GM19397 (cell line): Measurements from ENCODE around the gene SPATA20.

Experiments
- ATAC-seq: cut with Tn5 transposase; IDR thresholded peaks from one replicate; pipeline ENCODE4 v1.9.1; 2021; ENCODE audit warnings: mild to moderate bottlenecking, moderate library complexity; ENCODE audit not compliant: unreplicated experiment

The SPATA20 gene

DNA sequence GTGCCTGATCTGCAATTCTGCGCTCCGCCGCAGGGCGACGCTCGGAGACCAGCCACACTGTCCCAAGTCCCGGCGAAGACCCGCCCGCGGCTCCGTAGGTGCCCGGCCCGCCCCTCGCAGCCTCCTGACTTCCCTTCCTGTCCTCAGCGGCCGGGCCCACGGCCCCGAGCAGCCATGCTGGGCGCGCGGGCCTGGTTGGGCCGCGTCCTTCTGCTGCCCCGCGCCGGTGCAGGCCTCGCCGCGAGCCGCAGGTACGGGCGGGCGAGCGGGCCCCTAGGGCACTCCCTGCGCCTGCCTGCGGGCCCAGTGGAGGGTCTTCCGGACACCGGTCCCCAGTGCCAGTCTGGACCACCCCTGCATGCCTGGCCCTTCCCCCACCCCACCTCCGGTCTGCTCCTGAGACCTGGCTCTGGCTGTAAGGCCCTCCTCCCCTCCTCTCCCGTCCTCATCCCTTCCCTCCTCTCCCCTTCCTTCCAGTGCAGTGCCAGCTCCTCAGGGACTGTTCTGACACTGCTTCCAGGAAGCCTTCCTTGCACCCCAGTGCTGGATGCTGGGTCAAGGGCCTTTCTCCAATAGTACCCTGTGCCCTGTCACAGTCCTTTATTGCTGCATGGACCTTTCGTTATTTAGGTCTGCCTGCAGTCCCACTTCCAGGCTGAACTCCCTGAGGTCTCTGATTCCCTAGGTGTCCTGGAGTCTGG is at the start of gene SPATA20:
Gene SPATA20, plus strand, starts transcription at position 140 of the 701 bp plus-strand sequence. Its CDS starts 35 bp downstream, at position 175.
- peak; percentile 69 for ATAC-seq

DNA sequence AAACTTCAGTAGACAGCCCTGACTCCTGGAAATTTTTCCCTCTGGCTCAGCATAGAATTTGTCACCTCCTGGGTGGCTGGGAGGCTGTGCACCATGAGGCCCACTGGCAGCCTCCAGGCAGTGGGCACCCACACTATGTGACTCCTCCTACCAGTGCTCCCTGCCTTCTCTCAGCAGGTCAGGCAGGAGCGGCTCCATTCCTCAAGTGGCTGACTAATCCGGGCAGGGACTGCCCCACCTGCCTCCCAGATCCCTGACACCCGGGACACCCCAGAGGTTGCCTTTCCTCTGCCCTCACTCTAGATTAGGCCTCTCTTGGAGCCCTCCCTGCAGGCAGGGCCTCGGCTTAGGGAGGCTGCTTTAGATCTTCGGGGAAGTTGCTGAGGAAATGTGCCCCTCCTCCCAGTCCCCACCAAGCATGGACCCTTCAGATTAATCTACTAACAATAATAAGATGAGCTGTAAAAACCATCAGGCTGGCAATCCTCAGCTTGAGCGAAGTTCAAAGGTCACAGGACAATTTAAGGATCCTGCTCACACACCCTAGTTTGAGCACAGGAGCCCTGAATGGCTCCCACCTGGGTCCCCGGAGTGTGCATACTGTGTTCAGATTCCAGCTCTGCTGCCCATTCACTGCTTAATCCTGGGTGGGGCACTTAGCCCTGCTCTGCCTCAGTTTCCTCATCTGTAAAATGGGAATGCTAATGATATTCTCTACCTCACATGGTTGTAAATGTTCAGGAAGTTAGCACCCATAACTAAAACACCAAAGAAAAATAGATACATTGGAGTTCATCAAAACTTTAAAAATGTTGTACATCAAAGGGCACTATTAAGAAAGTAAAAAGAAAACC is 48.7 kb upstream of the SPATA20 start:
- no peak for ATAC-seq

DNA sequence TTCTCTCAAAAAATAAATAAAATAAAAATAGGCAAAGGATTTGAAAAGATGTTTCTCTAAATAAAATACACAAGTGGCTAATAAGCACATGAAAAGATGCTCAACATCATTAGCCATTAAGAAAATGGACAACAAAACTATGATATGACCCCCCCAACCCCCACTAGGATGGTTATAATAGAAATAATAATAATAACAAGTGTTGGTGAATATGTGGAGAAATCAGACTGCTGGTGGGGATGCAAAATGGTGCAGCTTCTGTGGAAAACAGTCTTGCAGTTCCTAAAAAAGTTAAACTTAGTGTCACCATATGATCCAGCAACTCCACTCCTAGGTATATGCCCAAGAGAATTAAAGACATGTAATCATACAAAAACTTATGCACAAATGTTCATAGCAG is 47.7 kb upstream of the SPATA20 start:
- no peak for ATAC-seq

DNA sequence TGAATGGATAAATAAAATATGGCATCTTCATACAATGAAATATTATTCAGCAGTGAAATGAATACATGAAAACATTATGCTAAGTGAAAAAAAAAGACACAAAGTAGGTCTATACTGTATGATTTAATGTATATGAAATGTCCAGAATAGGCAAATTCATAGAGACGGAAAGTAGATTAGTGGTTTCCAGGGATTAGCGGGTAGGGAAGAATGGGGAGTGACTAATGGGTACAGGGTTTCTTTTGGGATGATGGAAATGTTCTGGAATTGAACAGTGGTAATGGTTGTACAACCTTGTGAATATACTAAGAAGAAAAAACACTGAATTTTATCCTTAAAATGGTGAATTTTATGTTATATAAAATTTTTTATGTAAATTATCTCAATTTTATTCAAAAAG is 47.3 kb upstream of the SPATA20 start:
- ATAC-seq: no peak

DNA sequence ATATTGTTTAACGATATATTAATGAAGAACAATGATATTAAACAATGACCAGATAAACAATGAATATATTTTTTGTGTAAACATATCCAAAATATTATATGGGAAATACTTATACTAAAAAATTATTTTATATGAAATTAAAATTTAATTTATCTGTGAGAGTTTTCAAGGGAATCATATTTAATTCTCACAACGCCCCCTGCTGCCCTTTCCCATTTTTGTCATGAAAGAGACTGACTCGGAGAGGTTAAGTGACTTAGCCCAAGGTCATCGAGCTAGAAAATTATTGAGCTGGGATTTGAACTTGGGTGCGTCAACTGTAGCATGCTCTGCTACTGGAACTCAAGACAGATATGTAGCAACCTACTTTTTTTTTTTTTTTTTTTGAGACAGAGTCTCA is 45.9 kb upstream of the SPATA20 start:
- no peak for ATAC-seq

DNA sequence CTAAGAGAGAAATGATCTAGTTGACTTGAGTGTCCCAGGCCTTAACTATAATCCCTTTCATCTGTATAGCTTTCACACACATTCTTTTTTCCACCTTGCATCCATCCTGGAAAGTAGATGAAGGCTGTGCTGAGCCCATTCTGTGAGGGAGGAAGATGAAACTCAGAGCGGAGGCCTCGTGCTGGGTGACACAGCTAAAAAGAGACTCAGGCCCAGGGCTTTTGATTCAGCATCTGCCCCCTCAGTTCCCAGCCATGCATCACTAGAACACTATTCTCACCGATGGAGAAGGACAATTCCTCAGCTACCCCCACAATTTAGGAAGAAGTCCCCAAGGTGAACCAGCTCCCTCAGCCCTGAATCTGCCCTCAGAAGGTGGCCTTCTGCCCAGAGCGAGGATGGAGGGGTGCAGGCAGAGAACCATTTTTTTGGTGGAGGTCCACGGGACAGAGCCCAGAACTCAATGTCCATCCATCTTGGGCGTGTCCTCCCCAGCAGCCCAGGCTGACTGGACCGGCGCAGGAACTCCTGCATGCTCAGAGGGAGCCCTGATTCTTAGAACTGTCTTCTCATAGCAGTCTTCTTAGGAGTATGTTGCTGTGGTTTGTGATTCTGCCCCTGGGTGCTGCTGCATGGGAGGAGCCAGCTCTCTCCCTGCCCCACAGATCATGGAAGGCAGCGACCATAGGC is 44.5 kb upstream of the SPATA20 start:
- no peak for ATAC-seq

DNA sequence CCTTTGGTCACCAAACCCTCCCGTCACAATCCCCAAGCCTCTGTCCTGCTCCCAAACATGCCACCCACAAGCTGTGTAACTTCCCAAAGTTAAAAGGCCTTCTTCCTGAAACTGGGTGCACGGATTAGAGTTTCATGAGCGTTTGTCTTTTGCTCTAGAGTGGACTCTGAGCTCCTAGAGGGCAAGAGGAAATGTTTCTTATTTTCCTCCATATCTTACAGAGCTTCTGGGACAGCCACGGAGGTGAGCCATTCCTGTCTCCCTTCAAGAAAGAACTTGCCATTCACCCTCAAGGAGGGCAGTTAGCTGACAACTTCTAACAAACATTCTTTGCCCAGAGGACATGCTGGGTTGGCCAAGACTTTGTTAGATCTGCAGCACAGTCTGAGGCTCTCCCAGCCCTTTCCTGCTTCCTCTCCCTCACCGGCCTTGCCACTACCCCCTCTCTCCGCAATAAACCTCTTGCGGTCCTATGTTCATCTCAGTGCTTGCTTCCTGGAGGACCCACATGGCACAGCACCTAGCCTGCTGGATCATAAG is 41.3 kb upstream of the SPATA20 start:
- ATAC-seq: no peak

DNA sequence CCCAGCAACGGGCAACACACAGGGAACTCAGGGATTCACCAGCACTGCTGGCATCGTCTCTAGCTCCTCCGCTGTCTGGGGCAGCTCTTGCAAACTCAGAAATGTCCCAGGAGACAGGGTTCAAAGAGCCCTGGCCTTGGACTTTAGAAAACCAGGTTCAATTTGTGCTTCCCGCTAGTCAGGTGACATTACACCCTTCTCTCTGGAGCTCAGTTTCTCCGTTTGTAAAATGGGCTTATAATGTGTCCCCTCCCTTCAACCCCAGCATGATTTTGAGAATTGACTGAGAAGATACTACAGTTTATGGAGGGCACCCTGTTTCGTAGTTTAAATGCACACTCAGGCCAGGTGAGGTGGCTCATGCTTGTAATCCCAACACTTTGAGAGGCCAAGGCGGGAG is 40.7 kb upstream of the SPATA20 start:
- ATAC-seq: no peak

DNA sequence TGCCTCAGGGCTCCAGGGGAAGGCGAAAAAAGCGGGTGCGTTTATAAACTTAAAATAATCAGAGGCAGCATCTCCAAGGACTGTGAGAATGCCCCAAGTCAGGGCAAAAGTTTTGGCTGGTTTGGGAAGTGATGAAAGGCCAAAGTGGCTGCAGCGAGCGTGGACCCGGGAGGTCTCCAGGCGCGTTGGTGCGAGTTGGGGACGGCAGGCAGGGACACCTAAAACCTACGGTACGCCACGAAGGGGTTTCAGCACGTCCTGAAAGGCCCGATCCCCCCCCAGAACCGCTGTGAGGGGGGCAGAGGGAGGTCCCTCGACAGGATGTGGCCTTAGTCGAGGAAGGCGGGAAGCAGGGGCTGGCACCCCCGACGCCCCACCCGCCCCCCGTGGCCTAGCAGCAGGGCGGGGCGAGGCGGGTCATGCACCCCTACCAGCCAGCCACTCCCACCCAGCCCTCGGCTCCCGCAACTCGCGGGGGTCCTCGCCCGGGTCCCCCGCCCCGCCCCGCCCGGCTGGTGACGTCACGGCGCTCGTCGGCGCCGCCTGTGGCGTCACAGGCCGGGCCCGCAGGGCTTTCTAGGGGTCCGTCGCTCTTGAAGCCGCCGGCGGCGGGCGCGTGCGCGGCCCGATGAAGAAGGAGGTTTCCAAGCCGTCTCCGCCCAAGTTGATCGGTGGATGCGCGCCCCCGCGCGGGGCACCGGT is 39.0 kb upstream of the SPATA20 start, which contains the start of gene MYCBPAP:
Gene MYCBPAP, plus strand, starts transcription at position 569 of the 702 bp plus-strand sequence. CDS start 236 bp downstream, outside the sequence.
- peak; percentile 40 for ATAC-seq

DNA sequence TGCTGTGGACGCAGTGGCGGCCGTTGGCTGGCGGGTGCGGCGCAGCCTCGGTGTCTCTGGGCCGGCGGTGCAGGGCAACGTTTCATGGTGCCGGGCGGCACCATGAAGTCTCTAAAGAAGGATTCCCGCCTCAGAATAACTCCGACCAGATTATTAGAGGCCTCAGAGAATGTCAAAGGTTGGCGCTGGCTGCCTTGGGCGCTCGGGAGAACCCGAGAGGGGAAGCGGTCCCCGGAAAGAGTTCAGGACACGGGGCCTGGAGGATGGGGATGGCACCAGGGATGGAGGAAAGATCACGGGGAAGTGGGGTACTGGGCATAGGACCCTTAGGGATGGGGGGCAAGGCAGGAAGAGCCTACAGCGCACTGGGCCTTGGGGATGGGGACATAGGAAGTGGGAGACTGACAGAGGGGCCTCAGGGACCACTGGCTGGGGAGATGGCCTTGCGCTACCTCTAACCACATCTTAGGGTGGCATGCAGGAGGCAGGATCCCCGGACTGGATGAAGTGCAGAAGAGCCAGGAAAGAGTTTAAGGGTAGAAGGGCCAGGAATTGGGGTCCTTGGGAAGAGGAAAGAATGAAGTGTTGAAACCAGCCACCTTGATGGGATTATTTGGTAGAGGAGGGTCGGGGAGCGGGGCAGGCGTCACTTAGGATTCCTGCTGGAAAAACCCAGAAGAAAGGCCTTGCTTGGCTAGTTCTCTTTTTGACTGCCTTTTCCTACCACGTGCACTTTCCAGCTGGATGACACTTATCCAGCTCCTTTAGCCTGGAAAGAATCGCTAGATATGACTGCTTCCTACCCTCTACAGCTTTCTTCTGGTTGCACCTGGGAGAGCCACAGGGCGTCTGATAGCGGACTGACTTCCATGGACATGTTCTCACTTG is 38.2 kb upstream of the SPATA20 start:
- no peak for ATAC-seq

DNA sequence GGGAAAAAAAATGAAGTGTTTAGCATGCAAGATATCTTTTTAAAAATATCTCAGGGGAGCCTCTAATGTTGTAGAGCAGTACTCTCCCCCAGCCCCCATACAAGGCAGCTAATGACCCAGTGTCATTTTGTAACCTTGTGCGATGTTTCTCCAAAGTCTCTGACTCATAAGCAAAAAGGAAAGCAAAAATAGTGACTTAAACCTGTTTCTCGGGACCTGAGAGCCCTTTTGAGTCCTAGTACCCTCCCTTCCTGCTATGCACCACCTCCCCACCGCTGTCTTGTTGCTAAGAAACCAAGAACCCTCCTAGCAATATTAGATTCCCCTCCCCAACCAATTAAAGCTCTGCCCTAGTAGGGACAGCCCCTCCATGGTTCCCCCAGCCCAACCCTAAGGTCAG is 35.9 kb upstream of the SPATA20 start:
- ATAC-seq: no peak

DNA sequence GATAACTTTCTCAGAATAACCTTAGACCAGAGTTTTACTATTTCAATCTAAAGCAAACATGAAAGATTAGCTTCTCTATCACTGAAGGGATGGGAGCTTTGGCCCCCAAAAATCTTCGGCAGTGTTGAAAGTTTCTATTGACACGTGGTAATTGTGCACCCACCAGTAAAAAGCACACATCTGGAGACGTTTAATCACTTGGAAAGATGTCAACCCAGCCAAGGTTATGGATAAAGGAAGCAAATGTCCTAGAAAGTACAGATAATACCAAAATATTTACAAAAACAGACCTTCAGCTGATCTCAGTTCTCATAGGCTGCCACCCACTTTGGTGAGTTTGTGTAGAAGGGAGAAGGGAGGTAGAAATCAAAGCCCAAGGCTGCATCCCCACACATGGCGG is 33.5 kb upstream of the SPATA20 start:
- no peak for ATAC-seq

DNA sequence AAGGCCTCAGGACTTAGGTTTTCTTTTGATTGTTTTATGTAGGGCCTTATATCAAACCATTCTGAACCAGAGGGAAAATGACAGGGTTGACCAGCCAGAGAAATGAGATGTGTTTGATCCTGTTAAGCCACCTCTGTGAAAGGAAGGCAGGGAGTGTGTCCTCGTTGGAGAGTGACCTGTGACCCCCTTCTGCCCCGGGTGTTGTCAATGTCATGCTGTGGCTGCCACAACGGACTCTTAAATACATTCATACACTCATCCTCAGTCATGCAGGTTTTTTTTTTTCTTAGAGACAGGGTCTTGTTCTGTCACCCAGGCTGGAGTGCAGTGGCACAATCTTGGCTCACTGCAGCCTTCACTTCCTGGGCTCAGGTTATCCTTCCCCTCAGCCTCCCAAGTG is 32.6 kb upstream of the SPATA20 start:
- ATAC-seq: no peak

DNA sequence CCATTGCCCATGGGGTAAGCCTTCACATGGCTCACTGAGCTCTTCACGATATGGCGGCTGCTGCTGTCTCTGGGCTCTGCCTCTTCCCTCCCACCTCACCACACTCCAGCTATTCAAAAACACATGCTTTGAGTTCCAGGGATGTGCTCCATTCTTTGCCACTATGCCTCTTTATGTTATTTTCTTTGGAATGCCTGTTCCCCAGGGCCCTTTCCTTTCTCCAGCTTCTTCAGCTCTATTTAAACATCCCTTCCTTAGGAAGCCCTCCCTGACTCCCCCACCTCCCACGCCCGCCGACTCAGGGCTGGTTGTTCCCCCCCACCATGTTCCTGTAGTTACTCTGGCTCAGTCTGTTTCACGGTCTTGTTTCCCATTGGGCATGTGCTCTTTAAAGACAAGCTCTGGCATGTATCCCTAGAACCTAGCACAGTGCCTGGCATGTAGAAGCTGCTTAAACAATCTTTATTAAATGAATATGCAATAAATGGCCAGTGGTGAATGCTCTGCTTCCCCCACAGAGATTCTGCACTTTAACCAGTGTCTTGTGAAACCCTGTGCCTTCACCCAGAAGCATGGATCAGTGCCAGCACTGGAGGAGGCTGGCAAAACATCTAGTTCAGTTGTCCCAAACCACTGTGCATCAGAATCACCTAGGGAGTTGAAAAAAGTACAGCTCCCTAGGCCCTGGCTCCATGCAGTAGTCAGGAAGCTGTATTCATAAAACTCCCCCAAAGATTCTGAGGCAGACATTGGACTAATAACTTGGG is 31.9 kb upstream of the SPATA20 start:
- ATAC-seq: no peak

DNA sequence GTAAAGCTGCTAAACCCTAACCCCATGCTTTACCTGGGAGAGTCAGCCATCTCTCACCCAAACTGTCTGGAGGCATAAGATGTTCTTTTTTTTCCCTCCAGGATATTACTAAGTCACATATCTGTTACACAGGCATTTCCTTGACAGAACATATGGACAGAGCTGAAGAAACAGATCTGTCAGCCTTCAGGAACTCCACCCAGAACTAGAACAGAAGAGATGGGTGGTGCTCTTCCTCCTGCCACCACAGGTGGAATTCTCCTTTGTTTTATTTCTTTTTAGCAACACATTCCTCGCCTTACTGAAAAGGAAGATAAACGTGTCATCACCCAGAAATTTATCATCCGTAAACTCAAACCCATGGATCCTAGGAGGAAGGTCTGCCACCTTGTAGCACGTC is 30.0 kb upstream of the SPATA20 start:
- no peak for ATAC-seq

DNA sequence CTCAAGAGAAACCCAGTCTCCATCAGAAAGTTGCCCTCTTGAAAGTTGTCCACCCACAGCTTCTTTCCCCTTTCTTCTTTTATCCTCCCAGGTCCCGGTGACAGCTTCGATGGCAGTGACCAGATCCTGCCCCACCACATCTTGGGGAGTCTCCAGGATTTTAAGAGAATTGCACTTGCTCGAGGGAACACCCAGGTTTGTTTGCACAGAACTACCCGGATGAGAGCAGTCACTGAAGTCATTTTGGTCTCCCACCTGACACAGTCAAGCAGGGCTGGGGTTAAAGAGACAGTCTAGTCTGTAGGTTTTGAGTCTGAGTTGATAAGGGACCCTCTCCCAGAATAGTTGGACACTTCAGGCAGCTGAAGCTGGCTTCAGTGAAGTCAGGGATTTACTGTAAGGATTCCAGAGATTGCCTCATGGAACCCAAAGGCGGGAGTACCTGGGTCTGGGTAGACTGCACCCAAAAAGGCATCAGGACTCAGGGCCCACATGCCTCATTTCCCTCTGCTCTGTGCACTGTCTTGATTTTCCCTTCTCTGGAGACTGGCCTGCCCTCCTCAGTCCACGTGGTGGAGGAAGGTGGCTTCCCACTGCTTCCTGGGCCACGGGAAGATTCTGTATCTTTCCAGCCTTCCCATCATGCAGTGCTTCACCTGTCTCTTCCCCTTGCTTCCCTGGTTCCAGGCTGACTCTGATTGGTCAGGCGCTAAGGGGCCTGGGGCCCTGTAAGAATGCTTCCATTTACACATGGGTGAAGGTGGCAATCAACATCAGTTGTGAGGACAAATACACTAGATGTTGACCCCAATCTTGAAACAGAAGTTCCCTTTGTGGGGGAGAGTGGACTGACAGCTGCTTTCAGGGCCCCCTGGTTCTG is 29.2 kb upstream of the SPATA20 start:
- ATAC-seq: no peak

DNA sequence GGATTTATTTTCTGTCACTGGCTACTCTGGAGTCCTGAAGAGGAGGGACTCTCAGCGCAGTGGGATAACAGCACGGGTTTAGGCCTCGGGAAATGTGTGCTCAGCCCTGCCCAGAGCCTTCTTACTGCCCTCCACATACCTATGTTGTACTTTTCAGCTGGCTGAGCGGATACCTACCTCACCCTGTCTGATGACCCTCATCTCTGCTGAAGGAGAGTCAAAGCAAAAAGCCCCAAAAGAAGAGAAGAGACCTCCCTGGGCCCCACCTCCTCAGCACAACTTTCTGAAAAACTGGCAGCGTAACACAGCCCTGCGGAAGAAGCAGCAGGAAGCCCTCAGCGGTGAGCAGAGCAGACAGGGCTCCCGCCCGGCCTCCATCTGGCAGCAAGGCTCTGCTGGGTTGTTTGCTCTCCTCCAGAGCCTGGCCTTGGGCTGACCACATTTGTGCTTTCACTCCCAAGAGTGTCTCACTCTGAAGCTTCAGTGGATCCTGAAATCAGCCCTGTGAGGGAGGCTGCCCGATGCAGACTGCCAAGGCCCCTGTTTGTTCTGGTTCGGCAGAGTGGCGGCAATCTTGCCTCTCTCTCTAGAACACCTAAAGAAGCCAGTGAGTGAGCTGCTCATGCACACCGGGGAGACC is 28.5 kb upstream of the SPATA20 start:
- no peak for ATAC-seq
